ENCODE results near the gene WFDC2. TPM values are rescaled to one million over a fixed set of nuclear protein-coding genes. Genes with fewer than 3 reads are reported as not detected.

The WFDC2 gene, protein sequence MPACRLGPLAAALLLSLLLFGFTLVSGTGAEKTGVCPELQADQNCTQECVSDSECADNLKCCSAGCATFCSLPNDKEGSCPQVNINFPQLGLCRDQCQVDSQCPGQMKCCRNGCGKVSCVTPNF
- not detected in 2 replicates for total RNA-seq (2014; rRNA removed; shearing (Covaris generic))

DNA sequence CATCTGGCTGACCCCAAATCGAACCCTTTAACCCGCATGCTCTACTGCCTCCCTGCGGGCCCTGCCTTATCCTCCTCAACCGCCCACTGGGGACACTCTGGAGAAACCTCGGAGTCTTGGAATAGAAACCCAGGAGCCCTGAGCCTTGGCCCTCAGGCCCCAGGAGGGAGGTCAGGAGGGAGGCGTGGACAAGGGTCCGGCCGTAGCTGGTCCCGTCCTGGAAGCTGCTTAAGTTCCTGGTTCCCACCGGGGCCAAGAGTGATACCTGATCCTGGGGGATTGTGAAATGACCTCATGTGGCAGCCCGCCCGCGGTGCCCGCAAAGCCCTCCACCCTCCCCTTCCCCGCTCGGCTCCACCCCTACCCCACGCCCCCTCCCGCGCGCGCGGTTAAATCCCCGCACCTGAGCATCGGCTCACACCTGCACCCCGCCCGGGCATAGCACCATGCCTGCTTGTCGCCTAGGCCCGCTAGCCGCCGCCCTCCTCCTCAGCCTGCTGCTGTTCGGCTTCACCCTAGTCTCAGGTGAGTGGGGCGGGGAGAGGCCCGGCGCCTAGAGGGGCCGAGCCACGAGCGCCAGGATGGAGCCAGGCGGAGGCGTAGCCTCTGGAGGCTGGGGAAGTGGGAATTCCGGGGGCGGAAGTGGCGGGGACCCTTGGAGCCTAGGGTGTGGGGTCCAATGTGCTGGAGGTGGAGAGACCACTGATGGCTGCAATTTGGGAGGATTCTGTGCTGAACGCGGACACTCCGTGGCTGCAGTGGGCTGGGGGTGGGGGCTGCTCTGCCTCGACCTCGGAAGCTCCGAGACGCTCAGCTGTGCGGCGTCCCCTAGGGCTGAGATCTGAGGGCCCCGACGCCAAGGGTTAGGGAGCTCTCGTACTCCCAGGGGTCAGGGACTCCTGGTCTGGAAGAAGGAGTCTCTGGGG is at the start of gene WFDC2:
Gene WFDC2 (plus strand): TSS at position 418 of the 926 bp plus-strand sequence. CDS start 29 bp downstream, at position 447.
- no peak for DNase-seq (ENCODE audit: low read depth in 1 of 2, low spot score in 2 of 2)
- Histone ChIP-seq H3K9me3 (replicated peaks) (no peaks in the 10 kb centered on the region), H3K4me1 (replicated peaks) (0 out of 2 replicates have a peak, but pooled peaks cover 6% of the 10 kb centered on the region), H3K27me3 (replicated peaks) (peaks cover 70% of the 10 kb centered on the region), H3K27ac (no peak within 1 kb of the TSS), H3K36me3 (no peaks in the 10 kb centered on the region), H3K4me3 (no peak within 1 kb of the TSS)

DNA sequence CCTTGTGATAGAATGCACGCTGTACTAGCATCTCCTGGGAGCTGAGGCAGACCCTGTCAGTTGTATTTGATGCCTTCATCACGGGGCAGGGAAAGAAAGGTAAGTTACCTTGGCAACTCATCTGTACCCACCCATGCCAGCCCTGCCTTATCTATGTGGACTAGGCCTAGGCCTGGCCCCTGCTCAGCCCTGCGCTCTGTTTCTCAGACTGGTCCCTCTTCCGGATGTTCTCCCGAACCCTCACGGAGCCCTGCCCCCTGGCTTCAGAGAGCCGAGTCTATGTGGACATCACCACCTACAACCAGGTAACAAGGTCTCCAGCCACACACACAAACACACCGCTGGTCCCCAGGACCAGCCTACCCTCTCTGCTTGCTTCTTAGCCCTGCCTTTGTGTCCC is 49.4 kb upstream of the WFDC2 start:
- H3K36me3 ChIP-seq: peaks cover 52% of the 10 kb centered on the region

DNA sequence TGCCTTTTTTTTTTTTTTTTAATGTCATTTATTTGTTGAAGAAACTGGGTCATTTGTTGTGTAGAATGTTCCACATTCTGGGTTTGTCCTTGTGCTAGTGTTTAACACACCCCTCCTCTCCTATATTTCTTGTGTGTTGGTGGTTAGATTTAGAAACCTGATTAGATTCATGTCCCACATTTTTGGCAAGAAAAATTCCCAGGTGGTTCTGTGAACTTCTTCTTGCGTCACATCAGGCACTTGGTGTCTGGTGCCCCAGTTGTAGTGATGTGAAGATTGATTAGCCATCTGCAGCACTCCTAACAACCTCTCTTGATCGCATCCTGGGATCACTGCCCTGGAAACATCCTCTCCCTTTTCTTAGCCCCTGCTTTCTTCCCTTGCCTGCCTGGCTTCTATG is 45.9 kb upstream of the WFDC2 start:
- Histone ChIP-seq H3K9me3 (replicated peaks) (no peaks in the 10 kb centered on the region), H3K4me3 (no peak overlapping the region), H3K27me3 (replicated peaks) (no peaks in the 10 kb centered on the region), H3K4me1 (replicated peaks) (peaks cover 15% of the 10 kb centered on the region), H3K27ac (no peak overlapping the region), H3K36me3 (peaks cover 51% of the 10 kb centered on the region)
- no peak for DNase-seq (ENCODE audit: low read depth in 1 of 2, low spot score in 2 of 2)

More for the DNA sequence above, 49.4 kb upstream of the WFDC2 start:
- no peaks in the 10 kb centered on the region for H3K27me3 ChIP-seq (replicated peaks)
- H3K4me3 ChIP-seq: no peak overlapping the region
- H3K27ac ChIP-seq: peak overlapping the region; percentile 60
- no peaks in the 10 kb centered on the region for H3K9me3 ChIP-seq (replicated peaks)
- no peak for DNase-seq (ENCODE audit: low read depth in 1 of 2, low spot score in 2 of 2)
- H3K4me1 ChIP-seq (replicated peaks): peaks cover 34% of the 10 kb centered on the region

DNA sequence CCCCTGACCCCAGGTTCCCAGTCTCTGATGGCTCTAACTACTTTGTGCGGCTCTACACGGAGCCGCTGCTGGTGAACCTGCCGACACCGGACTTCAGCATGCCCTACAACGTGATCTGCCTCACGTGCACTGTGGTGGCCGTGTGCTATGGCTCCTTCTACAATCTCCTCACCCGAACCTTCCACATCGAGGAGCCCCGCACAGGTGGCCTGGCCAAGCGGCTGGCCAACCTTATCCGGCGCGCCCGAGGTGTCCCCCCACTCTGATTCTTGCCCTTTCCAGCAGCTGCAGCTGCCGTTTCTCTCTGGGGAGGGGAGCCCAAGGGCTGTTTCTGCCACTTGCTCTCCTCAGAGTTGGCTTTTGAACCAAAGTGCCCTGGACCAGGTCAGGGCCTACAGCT is 44.0 kb upstream of the WFDC2 start:
- Histone ChIP-seq H3K27ac (no peak overlapping the region), H3K27me3 (replicated peaks) (no peaks in the 10 kb centered on the region), H3K36me3 (peaks cover 42% of the 10 kb centered on the region), H3K9me3 (replicated peaks) (no peaks in the 10 kb centered on the region), H3K4me1 (replicated peaks) (0 out of 2 replicates have a peak, but pooled peaks cover 3% of the 10 kb centered on the region), H3K4me3 (no peak overlapping the region)
- no peak for DNase-seq (ENCODE audit: low read depth in 1 of 2, low spot score in 2 of 2)

DNA sequence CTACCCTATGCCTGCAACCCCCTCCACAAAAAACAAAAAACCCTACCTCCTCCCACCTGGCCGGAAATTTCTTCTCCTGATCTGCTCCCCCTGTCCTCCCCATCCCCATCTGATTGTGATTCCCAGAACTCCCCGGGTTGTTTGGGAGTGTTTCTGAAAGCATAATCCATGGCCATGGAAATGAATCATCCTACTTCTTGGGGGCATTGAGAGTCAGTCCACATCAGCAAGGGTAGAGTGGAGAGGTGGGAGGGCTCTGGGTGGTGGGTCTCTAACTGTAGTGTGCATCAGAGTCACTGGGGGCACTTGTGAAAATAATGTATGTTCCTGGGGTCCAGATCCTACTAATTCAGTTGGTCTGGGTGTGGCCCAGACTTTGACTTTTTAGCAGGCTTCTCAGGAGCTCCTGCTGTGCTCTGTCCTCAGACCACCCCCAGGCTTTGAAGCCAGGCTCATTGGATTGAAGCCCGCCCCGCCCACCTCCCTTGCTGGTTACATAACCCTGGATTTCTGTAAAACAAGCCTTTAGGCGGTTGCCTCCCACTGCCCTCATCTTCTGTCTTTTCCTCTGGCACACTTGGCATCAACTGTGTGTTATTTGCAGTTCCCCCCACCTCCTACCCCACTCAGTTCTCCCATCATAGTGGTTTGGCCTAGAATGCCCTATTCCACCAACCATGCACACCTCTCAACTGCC is 43.1 kb upstream of the WFDC2 start:
- H3K27me3 ChIP-seq (replicated peaks): no peaks in the 10 kb centered on the region
- no peak overlapping the region for H3K27ac ChIP-seq
- H3K9me3 ChIP-seq (replicated peaks): no peaks in the 10 kb centered on the region
- H3K36me3 ChIP-seq: peaks cover 33% of the 10 kb centered on the region
- 0 out of 2 replicates have a peak, but pooled peaks cover 3% of the 10 kb centered on the region for H3K4me1 ChIP-seq (replicated peaks)
- H3K4me3 ChIP-seq: no peak overlapping the region
- DNase-seq (ENCODE audit: low read depth in 1 of 2, low spot score in 2 of 2): no peak

DNA sequence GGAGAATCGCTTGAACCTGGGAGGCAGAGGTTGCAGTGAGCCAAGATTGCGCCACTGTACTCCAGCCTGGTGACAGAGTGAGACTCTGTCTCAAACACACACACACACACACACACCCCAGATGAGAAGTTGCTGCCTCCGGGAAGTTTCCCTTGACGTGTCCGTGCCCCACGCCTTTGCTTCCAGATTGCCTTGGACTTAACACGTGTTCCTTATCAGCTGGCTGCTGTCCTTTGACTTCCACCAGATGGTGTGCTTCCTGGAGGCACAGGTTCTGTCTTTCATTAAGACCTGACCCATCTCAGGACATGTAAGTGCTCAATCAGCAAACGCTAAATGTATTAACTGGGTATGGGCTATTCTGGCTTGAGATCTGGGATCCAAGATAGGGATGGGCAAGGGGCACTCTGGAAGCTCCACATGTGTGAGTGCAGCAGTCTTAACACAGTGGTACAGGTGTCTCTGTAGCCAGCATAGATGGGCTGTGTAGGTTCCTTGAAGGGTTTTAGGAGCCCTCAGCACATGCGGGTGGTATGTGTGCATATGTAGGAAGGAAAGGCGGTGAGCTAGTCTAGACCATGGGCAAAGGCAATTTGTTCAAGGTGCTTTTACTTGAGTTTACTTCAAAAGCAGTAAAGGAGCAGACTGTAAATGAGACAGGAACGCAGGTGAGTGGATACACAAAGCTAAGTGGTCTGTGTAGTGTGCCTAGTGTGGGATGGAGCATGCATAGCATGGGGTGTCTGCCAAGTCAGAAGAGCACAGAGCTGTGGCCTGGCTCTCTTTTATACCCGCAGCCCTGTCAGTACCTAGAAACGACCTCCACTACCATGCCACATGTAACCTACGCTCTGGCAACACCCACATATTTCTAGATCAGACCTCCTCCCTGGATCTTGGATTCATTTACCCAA is 42.1 kb upstream of the WFDC2 start:
- DNase-seq (ENCODE audit: low read depth in 1 of 2, low spot score in 2 of 2): no peak
- Histone ChIP-seq H3K4me3 (no peak overlapping the region), H3K9me3 (replicated peaks) (no peaks in the 10 kb centered on the region), H3K27me3 (replicated peaks) (no peaks in the 10 kb centered on the region), H3K4me1 (replicated peaks) (0 out of 2 replicates have a peak, but pooled peaks cover 3% of the 10 kb centered on the region), H3K36me3 (peaks cover 24% of the 10 kb centered on the region), H3K27ac (no peak overlapping the region)

DNA sequence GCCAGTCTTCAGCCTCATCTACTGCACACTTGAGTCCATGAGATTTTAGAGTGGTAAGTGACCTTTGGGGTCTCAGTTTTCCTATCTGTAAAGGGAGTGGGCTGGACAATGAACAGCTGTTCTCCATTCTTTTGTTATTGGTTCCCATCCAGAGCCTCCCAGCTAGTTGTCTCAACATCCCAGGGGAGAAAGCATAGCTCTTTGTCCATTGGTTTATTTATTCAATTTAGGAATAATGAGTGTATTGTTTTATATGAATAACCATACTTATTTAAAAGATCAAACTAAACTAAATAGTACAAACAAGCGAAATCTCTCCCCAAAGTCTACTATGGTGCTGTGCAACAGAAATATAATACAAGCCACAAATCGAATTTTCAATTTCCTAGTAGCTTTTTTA is 39.9 kb upstream of the WFDC2 start:
- Histone ChIP-seq H3K27me3 (replicated peaks) (no peaks in the 10 kb centered on the region), H3K36me3 (peaks cover 11% of the 10 kb centered on the region), H3K4me3 (no peak overlapping the region), H3K4me1 (replicated peaks) (0 out of 2 replicates have a peak, but pooled peaks cover 3% of the 10 kb centered on the region), H3K9me3 (replicated peaks) (no peaks in the 10 kb centered on the region), H3K27ac (no peak overlapping the region)
- DNase-seq (ENCODE audit: low read depth in 1 of 2, low spot score in 2 of 2): no peak

DNA sequence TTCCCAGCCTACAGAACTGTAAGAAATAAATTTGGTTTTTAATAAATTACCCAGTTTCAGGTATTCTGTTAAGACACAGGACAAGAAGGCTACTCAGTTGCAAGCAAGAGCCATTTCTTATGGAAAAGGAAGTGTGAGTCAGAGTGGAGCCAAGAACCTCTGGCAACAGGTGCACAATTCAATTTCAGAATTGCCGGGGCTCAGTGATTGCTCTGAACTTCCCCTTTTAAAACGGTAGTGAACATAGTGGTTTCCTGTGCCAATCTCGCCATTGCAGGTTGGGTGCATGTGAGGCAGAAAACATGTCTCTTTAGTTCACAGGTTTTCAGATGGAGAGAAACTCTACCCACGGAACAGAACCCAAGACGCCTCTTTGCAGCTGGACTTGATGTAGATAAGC is 37.3 kb upstream of the WFDC2 start:
- DNase-seq (ENCODE audit: low read depth in 1 of 2, low spot score in 2 of 2): no peak
- H3K9me3 ChIP-seq (replicated peaks): no peaks in the 10 kb centered on the region
- no peaks in the 10 kb centered on the region for H3K27me3 ChIP-seq (replicated peaks)
- H3K4me3 ChIP-seq: no peak overlapping the region
- H3K4me1 ChIP-seq (replicated peaks): 0 out of 2 replicates have a peak, but pooled peaks cover 3% of the 10 kb centered on the region
- no peak overlapping the region for H3K27ac ChIP-seq
- no peaks in the 10 kb centered on the region for H3K36me3 ChIP-seq

DNA sequence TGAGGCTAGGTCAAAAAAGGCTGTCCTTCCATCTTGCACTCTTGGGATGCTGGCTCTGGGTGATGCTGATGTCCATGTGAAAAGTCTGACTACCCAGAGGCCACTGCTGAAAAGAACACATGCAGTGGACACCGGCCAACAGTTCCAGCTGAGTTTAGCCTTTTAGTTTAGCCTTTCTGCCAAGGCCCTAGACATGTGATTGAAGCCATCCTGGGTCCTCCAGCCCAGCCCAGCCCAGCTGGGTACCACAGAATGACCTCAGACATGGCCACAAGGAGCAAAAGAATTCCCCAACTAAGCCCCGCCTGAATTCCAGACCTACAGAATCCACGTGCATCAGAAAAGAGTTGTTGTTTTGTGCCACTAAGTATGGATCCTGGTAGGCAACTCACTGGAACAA is 36.2 kb upstream of the WFDC2 start:
- Histone ChIP-seq H3K36me3 (no peaks in the 10 kb centered on the region), H3K27me3 (replicated peaks) (no peaks in the 10 kb centered on the region), H3K4me1 (replicated peaks) (0 out of 2 replicates have a peak, but pooled peaks cover 3% of the 10 kb centered on the region), H3K9me3 (replicated peaks) (no peaks in the 10 kb centered on the region), H3K4me3 (no peak overlapping the region), H3K27ac (no peak overlapping the region)
- DNase-seq (ENCODE audit: low read depth in 1 of 2, low spot score in 2 of 2): no peak

DNA sequence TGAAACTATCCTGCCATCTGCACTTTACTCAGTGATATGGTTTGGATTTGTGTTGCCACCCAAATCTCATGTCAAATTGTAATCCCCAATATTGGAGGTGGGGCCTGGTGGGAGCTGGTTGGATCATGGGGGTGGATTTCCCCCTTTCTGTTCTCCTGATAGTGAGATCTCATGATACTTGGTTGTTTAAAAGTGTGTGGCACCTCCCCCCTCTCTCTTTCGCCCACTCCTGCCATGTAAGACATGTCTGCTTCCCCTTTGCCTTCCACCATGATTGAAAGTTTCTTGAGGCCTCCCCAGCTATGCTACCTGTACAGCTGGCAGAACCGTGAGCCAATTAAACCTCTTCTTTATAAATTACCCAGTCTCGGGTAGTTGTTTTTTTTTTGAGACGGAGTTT is 35.6 kb upstream of the WFDC2 start:
- Histone ChIP-seq H3K4me3 (no peak overlapping the region), H3K9me3 (replicated peaks) (no peaks in the 10 kb centered on the region), H3K36me3 (no peaks in the 10 kb centered on the region), H3K4me1 (replicated peaks) (0 out of 2 replicates have a peak, but pooled peaks cover 3% of the 10 kb centered on the region), H3K27ac (no peak overlapping the region), H3K27me3 (replicated peaks) (no peaks in the 10 kb centered on the region)
- DNase-seq (ENCODE audit: low read depth in 1 of 2, low spot score in 2 of 2): no peak

DNA sequence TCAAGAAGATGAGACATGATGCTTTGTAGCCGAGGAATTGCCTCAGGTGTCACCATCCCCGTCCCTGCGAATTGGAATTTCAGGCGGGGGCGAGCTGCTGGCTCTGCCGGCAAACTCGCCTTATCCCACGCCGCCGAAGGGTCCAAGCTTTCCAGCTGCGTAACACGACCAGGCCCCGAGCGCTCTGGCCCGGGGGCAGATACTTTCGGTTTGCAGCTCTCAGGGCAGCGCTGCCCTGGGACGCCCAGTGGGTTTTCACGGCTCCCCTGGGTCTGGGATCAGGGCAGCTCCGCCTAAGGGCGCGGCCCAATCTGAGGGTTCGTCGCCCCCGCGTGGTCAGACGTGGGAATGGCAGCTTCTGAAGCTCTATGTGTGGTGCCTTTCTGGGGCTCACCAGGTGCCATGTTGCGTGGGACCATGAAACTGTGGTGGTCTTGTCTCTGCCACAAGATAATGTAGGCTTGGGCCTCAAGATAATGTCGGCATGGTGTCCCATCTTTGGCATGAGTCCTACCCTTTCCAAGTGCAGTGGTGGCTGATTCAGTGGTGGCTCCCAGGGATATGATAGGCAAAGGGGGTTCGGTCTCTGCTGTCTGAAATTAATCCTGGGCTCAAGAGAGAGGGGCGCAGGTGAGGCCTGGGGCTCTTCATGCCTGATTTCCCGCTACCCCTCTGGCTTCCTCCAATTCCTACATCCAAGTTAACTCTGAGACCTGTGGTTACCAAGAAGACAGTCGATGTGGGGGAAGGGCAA is 32.6 kb upstream of the WFDC2 start:
- Histone ChIP-seq H3K36me3 (no peaks in the 10 kb centered on the region), H3K27me3 (replicated peaks) (no peaks in the 10 kb centered on the region), H3K9me3 (replicated peaks) (no peaks in the 10 kb centered on the region), H3K27ac (0 out of 2 replicates have a peak overlapping the region, but pooled peaks have one; percentile 9), H3K4me3 (peak overlapping the region; percentile 47), H3K4me1 (replicated peaks) (no peaks in the 10 kb centered on the region)
- DNase-seq (ENCODE audit: low read depth in 1 of 2, low spot score in 2 of 2): peak; percentile 79 to 91

DNA sequence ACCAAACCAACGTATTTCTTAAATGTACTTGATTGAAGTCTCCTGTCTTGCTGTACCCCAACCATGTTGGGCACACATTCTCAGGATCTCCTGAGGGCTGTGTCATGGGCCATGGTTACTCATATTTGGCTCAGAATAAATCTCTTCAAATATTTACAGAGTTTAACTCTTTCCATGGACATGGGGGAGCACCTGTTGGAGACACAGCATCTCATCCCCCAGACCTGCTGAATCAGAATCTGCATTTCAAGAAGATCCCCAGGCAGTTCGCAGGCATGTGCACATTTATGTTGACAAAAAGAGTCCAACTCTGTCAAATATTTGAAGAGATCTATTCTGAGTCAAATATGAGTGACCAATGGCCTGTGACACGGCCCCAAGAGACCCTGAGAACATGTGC is 29.1 kb upstream of the WFDC2 start:
- Histone ChIP-seq H3K9me3 (replicated peaks) (no peaks in the 10 kb centered on the region), H3K4me3 (no peak overlapping the region), H3K4me1 (replicated peaks) (no peaks in the 10 kb centered on the region), H3K27ac (no peak overlapping the region), H3K36me3 (no peaks in the 10 kb centered on the region), H3K27me3 (replicated peaks) (peaks cover 14% of the 10 kb centered on the region; the same call in 1 of the 2 replicates)
- DNase-seq (ENCODE audit: low read depth in 1 of 2, low spot score in 2 of 2): no peak
